ENCODE results near the gene IFFO2.
A peak's percentile ranks its signal among the peaks of the same experiment; 100 is the strongest.
"Not testable (repeated sequence)": the region's sequence is repeated elsewhere in the genome, so short reads cannot be mapped to it uniquely, and the experiment has no call there.

Gene IFFO2

GRCh38 chr1:18917071-18917799 lies 39.2 kb downstream of the IFFO2 start:
- FAIRE-seq = no peak

GRCh38 chr1:18915341-18915740 lies 41.1 kb downstream of the IFFO2 start:
- FAIRE-seq = no peak

- no peak for FAIRE-seq
These were observed 43.2 kb downstream of the IFFO2 start for GRCh38 chr1:18913065-18913835.

GRCh38 chr1:18912550-18912949 lies 43.9 kb downstream of the IFFO2 start:
- FAIRE-seq = no peak

GRCh38 chr1:18908911-18909771 lies 47.3 kb downstream of the IFFO2 start:
- FAIRE-seq = no peak

- FAIRE-seq = no peak
These were observed 48.3 kb downstream of the IFFO2 start for GRCh38 chr1:18907917-18908845.

GRCh38 chr1:18907021-18907916 lies 49.2 kb downstream of the IFFO2 start:
- FAIRE-seq = no peak

- no peak for FAIRE-seq
These were observed 53.2 kb downstream of the IFFO2 start for GRCh38 chr1:18903291-18903756.

- peak; percentile 99 for FAIRE-seq
These were observed 53.8 kb downstream of the IFFO2 start, which contains the start of gene ALDH4A1 for GRCh38 chr1:18902523-18903290. Gene ALDH4A1 (minus strand): TSS chr1:18902555. CDS start chr1:18902523, 32 bp downstream.

GRCh38 chr1:18901952-18902522 lies 54.4 kb downstream of the IFFO2 start:
- FAIRE-seq = no peak

GRCh38 chr1:18901147-18901951 lies 55.1 kb downstream of the IFFO2 start:
- FAIRE-seq = no peak

- FAIRE-seq = no peak
These were observed 56.1 kb downstream of the IFFO2 start for GRCh38 chr1:18900303-18900841.

GRCh38 chr1:18899363-18900049 lies 57.0 kb downstream of the IFFO2 start:
- no peak for FAIRE-seq

- no peak for FAIRE-seq
These were observed 57.9 kb downstream of the IFFO2 start for GRCh38 chr1:18898567-18898966.

- no peak for FAIRE-seq
These were observed 61.2 kb downstream of the IFFO2 start for GRCh38 chr1:18895317-18895716.

GRCh38 chr1:18893120-18893519 lies 63.4 kb downstream of the IFFO2 start:
- FAIRE-seq = no peak

- not testable (repeated sequence) for FAIRE-seq
These were observed 64.6 kb downstream of the IFFO2 start for GRCh38 chr1:18891858-18892257.

- no peak for FAIRE-seq
These were observed 65.1 kb downstream of the IFFO2 start for GRCh38 chr1:18891426-18891780.

All from A204.1 (cell line).